K562 (cell line): ENCODE data around the gene RFX7. TPM values are rescaled to one million over a fixed set of nuclear protein-coding genes. Genes with fewer than 3 reads are reported as not detected.

Experiments
- ATF1 ChIP-seq, 2 experiments: fragments of 450-650 bp in 1 of 2; IDR thresholded peaks; 2 replicates each; pipeline ENCODE4 v1.6.1; 2016; ENCODE audit warnings: missing compliant biosample characterization in 1 of 2, missing genetic modification characterization in 1 of 2
- CTBP1 ChIP-seq: fragments of 450-650 bp; IDR thresholded peaks from 2 replicates; pipeline ENCODE4 v1.6.1; 2016; ENCODE audit warnings: borderline replicate concordance
- DPF2 ChIP-seq: fragments of 450-650 bp; IDR thresholded peaks from 2 replicates; pipeline ENCODE4 v1.6.1; 2016
- ETS2 ChIP-seq: IDR thresholded peaks from 2 replicates; pipeline ENCODE4 v1.6.1; 2016; ENCODE audit warnings: borderline replicate concordance, missing genetic modification characterization, mild to moderate bottlenecking, moderate library complexity, missing compliant biosample characterization; ENCODE audit not compliant: poor library complexity, severe bottlenecking
- GTF2A2 ChIP-seq: IDR thresholded peaks from 2 replicates; pipeline ENCODE4 v1.6.1; 2016; ENCODE audit warnings: mild to moderate bottlenecking, missing genetic modification characterization, missing compliant biosample characterization
- HDAC6 ChIP-seq: IDR thresholded peaks from 2 replicates; pipeline ENCODE4 v1.6.1; 2012; ENCODE audit warnings: low read depth, mild to moderate bottlenecking, control low read depth, inconsistent platforms, low read length, moderate library complexity
- HDAC8 ChIP-seq: fragments of 450-650 bp; IDR thresholded peaks from 2 replicates; pipeline ENCODE4 v1.6.1; 2016; ENCODE audit warnings: mild to moderate bottlenecking, missing genetic modification characterization, moderate library complexity, missing compliant biosample characterization
- KDM5B ChIP-seq: fragments of 200-600 bp; sonication (generic); IDR thresholded peaks from 2 replicates; pipeline ENCODE4 v1.6.1; 2012; ENCODE audit warnings: low read depth, mild to moderate bottlenecking, moderate library complexity, low read length, control low read depth, inconsistent platforms; ENCODE audit not compliant: insufficient replicate concordance
- NFE2L1 ChIP-seq: fragments of 450-650 bp; IDR thresholded peaks from 2 replicates; pipeline ENCODE4 v1.6.1; 2016; ENCODE audit warnings: missing genetic modification characterization, low read depth, mild to moderate bottlenecking, missing compliant biosample characterization, moderate library complexity, borderline replicate concordance
- NR1H2 ChIP-seq: sonication (generic); formaldehyde crosslinking; IDR thresholded peaks from 2 replicates; pipeline ENCODE4 v1.4.0; 2020; ENCODE audit warnings: mild to moderate bottlenecking, missing genetic modification reagents
- RFX5 ChIP-seq: IDR thresholded peaks from 2 replicates; pipeline ENCODE4 v1.6.1; 2011; ENCODE audit warnings: low read depth, mild to moderate bottlenecking, improper control_type of control experiment, low read length
- SMAD1 ChIP-seq: fragments of 150-350 bp; IDR thresholded peaks from 2 replicates; pipeline ENCODE4 v1.6.1; 2014; ENCODE audit warnings: low read length, low read depth; ENCODE audit not compliant: partially characterized antibody
- SRSF9 ChIP-seq: fragments of 200-400 bp; formaldehyde crosslinking; IDR thresholded peaks from 2 replicates; pipeline ENCODE4 v1.6.1; 2017; ENCODE audit warnings: low read depth, low read length, borderline replicate concordance
- TAF9B ChIP-seq: fragments of 450-650 bp; IDR thresholded peaks from 2 replicates; pipeline ENCODE4 v1.6.1; 2018; ENCODE audit warnings: mild to moderate bottlenecking; ENCODE audit not compliant: partially characterized antibody
- ZC3H4 ChIP-seq: sonication (generic); formaldehyde crosslinking; IDR thresholded peaks from 2 replicates; pipeline ENCODE4 v1.9.0; 2021; ENCODE audit warnings: missing genetic modification reagents, borderline replicate concordance
- ZNF77 ChIP-seq: fragments of 250-450 bp; sonication (Bioruptor Pico); IDR thresholded peaks from 2 replicates; pipeline ENCODE4 v1.5.0; 2020
- polyA plus RNA-seq, 8 experiments: library from polyadenylated mRNA; depleted of rRNA in 4 of 8; stranded (reverse) in 5 of 8; unstranded in 3 of 8; fragments of >200 nt; fragmentation: Nextera tagmentation in 2 of 8; fragmentation: Illumina TruSeq in 1 of 8; extraction: Ambion mirVana in 2 of 8; extraction: Trizol in 1 of 8; gene quantifications; 2 replicates each; pipeline versions ENCODE4 v1.2.1 to v1.2.3, GENCODE V29; 2011 to 2014; ENCODE audit warnings: inconsistent platforms in 1 of 8, missing spikeins in 1 of 8
- total RNA-seq, 7 experiments: library from RNA; depleted of rRNA in 6 of 7; stranded (reverse); fragments of >200 nt in 6 of 7; fragmentation: Illumina TruSeq in 2 of 7; extraction: Trizol in 2 of 7; gene quantifications; 2 replicates each; pipeline versions ENCODE4 v1.2.1 to v1.2.3, GENCODE V29; 2011 to 2021; ENCODE audit warnings: low replicate concordance in 1 of 7
- TF ChIP-seq, protein P1 (sequence below): fragments of 200-800 bp; sonication (Bioruptor generic); IDR thresholded peaks from 2 replicates; pipeline ENCODE4 v1.6.1; 2017; ENCODE audit warnings: missing genetic modification characterization, missing compliant biosample characterization
- TF ChIP-seq, protein P2 (sequence below): IDR thresholded peaks from 2 replicates; pipeline ENCODE4 v1.6.1; 2016; ENCODE audit warnings: missing genetic modification characterization, missing compliant biosample characterization
- TF ChIP-seq, protein P3 (sequence below): sonication (generic); formaldehyde crosslinking; IDR thresholded peaks from 2 replicates; pipeline ENCODE4 v1.8.1; 2022; ENCODE audit warnings: missing genetic modification reagents
- TF ChIP-seq, protein P4 (sequence below), 2 experiments: IDR thresholded peaks; 2 replicates each; pipeline ENCODE4 v1.6.1; 2012; ENCODE audit warnings: improper control_type of control experiment in 2 of 2, low read depth in 2 of 2, low read length in 2 of 2, borderline replicate concordance in 1 of 2

RFX7 gene
- total and polyA plus RNA-seq, 9 of the 15 experiments (the other 6 are each of a cell fraction or from before 2014, with no cell fraction given): 2.4 to 17.9 (median 6.3) TPM

DNA sequence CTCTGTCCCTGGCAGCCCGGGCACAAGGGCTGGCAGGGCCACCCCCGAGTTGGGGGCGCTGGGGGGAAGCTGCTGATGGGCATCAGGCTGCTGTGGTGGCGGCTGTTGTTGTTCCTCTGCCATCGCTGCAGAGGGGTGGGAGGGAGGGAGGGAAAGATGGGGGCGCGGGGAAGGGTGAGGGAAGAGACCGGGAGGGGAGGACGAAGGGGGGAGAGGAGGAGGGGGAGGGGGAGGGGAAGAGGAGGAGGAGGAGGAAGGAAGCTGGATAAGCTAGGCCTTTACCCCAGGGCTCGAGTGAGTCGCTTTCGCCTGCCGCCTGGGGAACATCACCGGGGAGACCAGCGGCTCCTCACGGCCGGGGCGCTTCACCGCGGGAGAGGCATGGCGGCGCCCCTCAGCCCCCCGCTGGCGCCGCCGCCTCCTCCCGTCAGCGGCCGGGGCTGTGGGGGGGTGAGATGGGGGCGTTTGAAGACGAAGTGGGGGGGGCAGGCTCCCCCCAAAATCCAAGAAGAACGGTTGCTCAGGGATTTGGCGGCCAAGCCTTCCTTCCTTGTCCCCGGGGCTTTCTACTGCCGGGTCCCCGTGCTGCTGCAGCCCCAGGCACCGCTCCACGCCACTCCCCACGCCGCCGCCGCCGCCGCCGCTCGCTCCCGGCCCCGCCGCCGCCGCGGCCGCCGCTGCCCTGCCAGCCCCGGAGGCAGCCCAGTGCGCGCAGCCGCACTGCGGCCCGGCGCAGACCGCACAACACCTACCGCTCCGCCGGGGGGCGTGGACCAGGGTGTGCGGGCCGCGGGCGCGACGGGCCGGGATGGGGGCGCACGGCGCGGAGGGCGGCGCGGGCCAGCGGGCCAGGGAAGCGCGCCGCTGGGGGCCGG is at the start of gene RFX7 (continued):
- TF ChIP-seq, protein P1, sequence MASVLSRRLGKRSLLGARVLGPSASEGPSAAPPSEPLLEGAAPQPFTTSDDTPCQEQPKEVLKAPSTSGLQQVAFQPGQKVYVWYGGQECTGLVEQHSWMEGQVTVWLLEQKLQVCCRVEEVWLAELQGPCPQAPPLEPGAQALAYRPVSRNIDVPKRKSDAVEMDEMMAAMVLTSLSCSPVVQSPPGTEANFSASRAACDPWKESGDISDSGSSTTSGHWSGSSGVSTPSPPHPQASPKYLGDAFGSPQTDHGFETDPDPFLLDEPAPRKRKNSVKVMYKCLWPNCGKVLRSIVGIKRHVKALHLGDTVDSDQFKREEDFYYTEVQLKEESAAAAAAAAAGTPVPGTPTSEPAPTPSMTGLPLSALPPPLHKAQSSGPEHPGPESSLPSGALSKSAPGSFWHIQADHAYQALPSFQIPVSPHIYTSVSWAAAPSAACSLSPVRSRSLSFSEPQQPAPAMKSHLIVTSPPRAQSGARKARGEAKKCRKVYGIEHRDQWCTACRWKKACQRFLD (CRISPR knock-in tag): no peak; the same call in 1 of the 2 replicates
- TF ChIP-seq HDAC6: no peak
- TF ChIP-seq ATF1 (CRISPR knock-in tag; IDR thresholded peaks at IDR 0.05): no peak
- TF ChIP-seq ATF1 (tag; IDR thresholded peaks at IDR 0.05): no peak
- no peak for TF ChIP-seq NR1H2 (CRISPR knock-in tag)
- TF ChIP-seq, protein P2, sequence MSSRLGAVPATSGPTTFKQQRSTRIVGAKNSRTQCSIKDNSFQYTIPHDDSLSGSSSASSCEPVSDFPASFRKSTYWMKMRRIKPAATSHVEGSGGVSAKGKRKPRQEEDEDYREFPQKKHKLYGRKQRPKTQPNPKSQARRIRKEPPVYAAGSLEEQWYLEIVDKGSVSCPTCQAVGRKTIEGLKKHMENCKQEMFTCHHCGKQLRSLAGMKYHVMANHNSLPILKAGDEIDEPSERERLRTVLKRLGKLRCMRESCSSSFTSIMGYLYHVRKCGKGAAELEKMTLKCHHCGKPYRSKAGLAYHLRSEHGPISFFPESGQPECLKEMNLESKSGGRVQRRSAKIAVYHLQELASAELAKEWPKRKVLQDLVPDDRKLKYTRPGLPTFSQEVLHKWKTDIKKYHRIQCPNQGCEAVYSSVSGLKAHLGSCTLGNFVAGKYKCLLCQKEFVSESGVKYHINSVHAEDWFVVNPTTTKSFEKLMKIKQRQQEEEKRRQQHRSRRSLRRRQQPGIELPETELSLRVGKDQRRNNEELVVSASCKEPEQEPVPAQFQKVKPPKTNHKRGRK (tag): no peak
- no peak for TF ChIP-seq GTF2A2
- no peak for TF ChIP-seq ZC3H4 (CRISPR knock-in tag)
- TF ChIP-seq SRSF9: no peak
- no peak for TF ChIP-seq DPF2
- TF ChIP-seq, protein P3, sequence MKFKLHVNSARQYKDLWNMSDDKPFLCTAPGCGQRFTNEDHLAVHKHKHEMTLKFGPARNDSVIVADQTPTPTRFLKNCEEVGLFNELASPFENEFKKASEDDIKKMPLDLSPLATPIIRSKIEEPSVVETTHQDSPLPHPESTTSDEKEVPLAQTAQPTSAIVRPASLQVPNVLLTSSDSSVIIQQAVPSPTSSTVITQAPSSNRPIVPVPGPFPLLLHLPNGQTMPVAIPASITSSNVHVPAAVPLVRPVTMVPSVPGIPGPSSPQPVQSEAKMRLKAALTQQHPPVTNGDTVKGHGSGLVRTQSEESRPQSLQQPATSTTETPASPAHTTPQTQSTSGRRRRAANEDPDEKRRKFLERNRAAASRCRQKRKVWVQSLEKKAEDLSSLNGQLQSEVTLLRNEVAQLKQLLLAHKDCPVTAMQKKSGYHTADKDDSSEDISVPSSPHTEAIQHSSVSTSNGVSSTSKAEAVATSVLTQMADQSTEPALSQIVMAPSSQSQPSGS (CRISPR knock-in tag): no peak
- TF ChIP-seq, protein P4, sequence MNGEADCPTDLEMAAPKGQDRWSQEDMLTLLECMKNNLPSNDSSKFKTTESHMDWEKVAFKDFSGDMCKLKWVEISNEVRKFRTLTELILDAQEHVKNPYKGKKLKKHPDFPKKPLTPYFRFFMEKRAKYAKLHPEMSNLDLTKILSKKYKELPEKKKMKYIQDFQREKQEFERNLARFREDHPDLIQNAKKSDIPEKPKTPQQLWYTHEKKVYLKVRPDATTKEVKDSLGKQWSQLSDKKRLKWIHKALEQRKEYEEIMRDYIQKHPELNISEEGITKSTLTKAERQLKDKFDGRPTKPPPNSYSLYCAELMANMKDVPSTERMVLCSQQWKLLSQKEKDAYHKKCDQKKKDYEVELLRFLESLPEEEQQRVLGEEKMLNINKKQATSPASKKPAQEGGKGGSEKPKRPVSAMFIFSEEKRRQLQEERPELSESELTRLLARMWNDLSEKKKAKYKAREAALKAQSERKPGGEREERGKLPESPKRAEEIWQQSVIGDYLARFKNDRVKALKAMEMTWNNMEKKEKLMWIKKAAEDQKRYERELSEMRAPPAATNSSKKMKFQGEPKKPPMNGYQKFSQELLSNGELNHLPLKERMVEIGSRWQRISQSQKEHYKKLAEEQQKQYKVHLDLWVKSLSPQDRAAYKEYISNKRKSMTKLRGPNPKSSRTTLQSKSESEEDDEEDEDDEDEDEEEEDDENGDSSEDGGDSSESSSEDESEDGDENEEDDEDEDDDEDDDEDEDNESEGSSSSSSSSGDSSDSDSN (IDR thresholded peaks at IDR 0.05; ENCODE audit: borderline replicate concordance in 1 of 2, low read depth in 2 of 2, low read length in 2 of 2): peak; percentile 78 to 94; a peak in 3 of 4 replicates
- TF ChIP-seq KDM5B: no peak
- TF ChIP-seq ZNF77: no peak
- TF ChIP-seq CTBP1: no peak; the same call in 1 of the 2 replicates
- no peak for TF ChIP-seq TAF9B
- no peak for TF ChIP-seq NFE2L1 (tag)
- TF ChIP-seq SMAD1: peak; percentile 20
- TF ChIP-seq RFX5: no peak
- no peak for TF ChIP-seq ETS2
- TF ChIP-seq HDAC8 (tag): no peak
